ENCODE measurements around the gene SPIRE1.

GRCh38 chr18:12543697-12544096 lies 114.2 kb downstream of the SPIRE1 start:
- TF ChIP-seq CTCF (IDR thresholded peaks at IDR 0.05), result no peak
- no peak for TF ChIP-seq POLR2A (IDR thresholded peaks at IDR 0.05)

Measured in Peyer's patch (tissue), 4 donors.